Measurements from ENCODE around the gene PRR12. TPM values are rescaled to one million over a fixed set of nuclear protein-coding genes. Genes with fewer than 3 reads are reported as not detected.

The PRR12 gene
- total RNA-seq, 1 donor from 2014 or later = 42.7 TPM

DNA sequence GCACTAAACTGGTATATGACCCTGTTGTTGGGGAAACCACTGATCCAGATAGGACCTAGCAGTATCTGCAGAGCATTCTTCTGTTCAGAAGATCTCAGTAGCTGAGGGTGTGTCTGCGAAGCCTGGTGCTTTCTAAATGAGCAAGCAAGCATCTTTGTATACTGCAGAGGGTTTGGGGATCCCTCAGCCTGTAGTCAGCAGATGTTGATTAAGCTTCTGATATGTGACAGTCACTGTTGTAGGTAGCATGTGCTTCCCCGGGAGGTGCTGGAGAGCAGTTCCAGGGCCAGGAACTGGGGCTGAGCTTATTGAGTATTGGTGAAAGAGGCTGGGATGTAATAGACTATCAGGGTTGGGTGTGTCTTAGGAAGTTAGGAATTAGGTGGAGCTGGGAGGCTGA, 52.5 kb downstream of the PRR12 start:
- DNase-seq (ENCODE audit: low spot score) = no peak

- DNase-seq (ENCODE audit: low spot score) = no peak
These were observed 54.6 kb downstream of the PRR12 start for GRCh38 chr19:49645592-49645991.

GRCh38 chr19:49645995-49646394, 55.0 kb downstream of the PRR12 start:
- no peak for DNase-seq (ENCODE audit: low spot score)

GRCh38 chr19:49646586-49646985, 55.6 kb downstream of the PRR12 start:
- no peak for DNase-seq (ENCODE audit: low spot score)

- DNase-seq (ENCODE audit: low spot score) = no peak
These were observed 60.2 kb downstream of the PRR12 start for GRCh38 chr19:49651029-49651819.

DNA sequence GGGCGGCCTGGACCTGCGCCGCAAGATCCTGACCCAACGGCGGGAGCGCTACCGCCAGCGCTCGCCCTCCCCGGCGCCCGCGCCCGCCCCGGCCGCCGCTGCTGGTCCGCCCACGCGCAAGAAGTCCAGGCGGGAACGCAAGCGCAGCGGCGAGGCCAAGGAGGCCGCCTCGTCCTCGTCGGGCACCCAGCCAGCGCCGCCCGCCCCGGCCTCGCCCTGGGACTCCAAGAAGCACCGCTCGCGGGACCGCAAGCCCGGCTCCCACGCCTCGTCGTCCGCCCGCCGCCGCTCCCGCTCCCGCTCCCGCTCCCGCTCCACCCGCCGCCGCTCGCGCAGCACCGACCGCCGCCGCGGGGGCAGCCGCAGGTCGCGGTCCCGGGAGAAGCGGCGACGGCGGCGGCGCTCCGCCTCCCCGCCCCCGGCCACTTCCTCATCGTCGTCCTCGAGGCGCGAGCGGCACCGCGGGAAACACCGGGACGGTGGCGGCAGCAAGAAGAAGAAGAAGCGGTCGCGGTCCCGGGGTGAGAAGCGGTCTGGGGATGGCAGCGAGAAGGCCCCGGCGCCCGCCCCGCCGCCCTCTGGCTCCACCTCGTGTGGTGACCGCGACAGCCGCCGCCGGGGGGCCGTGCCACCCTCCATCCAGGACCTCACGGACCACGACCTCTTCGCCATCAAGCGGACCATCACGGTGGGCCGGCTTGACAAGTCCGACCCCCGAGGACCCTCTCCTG, 61.0 kb downstream of the PRR12 start:
- DNase-seq (ENCODE audit: low spot score) = no peak

DNA sequence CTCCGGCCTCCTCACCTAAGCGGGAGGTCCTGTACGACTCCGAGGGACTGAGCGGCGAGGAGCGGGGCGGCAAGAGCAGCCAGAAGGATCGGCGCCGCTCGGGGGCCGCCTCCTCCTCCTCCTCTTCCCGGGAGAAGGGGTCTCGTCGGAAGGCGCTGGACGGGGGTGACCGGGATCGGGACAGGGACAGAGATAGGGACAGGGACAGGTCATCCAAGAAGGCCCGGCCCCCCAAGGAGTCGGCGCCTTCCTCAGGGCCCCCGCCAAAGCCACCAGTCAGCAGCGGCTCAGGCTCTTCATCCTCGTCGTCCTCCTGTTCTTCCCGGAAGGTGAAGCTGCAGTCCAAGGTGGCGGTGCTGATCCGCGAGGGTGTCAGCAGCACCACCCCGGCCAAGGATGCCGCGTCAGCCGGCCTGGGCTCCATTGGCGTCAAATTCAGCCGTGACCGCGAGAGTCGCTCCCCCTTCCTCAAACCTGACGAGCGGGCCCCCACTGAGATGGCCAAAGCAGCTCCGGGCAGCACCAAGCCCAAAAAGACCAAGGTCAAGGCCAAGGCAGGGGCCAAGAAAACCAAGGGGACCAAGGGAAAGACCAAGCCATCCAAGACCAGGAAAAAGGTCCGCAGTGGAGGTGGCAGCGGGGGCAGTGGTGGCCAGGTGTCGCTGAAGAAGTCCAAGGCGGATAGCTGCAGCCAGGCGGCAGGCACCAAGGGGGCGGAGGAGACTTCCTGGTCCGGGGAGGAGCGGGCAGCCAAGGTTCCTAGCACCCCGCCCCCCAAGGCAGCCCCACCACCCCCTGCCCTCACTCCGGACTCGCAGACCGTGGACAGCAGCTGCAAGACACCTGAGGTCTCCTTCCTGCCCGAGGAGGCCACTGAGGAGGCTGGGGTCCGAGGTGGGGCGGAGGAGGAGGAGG, 61.8 kb downstream of the PRR12 start:
- DNase-seq (ENCODE audit: low spot score) = no peak

DNA sequence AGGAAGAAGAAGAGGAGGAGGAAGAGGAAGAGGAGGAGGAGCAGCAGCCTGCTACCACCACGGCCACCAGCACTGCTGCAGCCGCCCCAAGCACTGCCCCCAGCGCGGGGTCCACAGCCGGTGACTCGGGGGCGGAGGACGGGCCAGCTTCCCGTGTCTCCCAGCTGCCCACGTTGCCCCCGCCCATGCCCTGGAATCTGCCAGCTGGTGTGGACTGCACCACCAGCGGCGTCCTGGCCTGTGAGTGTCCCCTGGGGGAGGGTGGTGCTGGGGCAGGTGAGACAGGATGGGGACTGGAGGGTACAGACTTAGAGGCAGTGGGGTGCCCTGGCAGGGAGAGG, 62.5 kb downstream of the PRR12 start:
- no peak for DNase-seq (ENCODE audit: low spot score)

- no peak for DNase-seq (ENCODE audit: low spot score)
These were observed 63.6 kb downstream of the PRR12 start for GRCh38 chr19:49654581-49654980.

GRCh38 chr19:49655570-49656455, 64.8 kb downstream of the PRR12 start:
- DNase-seq (ENCODE audit: low spot score) = no peak

DNA sequence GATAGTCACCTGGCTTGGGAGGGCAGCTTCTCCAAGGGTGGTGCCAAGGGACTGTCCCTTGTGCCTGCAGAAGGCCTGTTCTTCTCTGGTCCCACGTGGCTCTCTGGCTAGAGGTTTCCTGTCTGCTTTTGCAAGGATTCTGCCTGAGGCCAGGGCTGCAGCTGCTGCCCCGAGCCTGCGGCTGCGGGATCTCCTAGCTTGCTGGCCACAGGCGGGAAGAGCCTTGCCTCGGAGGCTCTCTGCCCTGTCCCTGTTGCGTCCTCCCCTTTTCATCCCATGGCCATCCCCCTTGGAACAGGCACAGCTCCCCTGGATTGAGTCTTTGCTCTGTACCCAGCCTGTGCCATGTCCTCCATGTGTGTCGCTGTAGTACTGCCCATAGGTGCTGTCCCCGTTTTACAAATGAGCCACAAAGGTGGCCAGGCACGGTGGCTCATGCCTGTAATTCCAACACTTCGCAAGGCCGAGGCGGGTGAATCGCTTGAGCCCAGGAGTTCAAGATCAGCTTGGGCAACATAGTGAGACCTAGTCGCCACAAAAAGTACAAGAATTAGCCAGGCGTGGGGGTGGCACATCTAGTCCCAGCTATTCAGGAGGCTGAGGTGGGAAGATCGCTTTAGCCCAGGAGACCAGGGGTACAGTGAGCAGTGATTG, 65.6 kb downstream of the PRR12 start:
- DNase-seq (ENCODE audit: low spot score) = no peak

GRCh38 chr19:49657493-49658138, 66.6 kb downstream of the PRR12 start:
- DNase-seq (ENCODE audit: low spot score) = no peak

GRCh38 chr19:49658139-49658517, 67.1 kb downstream of the PRR12 start:
- DNase-seq (ENCODE audit: low spot score) = no peak

DNA sequence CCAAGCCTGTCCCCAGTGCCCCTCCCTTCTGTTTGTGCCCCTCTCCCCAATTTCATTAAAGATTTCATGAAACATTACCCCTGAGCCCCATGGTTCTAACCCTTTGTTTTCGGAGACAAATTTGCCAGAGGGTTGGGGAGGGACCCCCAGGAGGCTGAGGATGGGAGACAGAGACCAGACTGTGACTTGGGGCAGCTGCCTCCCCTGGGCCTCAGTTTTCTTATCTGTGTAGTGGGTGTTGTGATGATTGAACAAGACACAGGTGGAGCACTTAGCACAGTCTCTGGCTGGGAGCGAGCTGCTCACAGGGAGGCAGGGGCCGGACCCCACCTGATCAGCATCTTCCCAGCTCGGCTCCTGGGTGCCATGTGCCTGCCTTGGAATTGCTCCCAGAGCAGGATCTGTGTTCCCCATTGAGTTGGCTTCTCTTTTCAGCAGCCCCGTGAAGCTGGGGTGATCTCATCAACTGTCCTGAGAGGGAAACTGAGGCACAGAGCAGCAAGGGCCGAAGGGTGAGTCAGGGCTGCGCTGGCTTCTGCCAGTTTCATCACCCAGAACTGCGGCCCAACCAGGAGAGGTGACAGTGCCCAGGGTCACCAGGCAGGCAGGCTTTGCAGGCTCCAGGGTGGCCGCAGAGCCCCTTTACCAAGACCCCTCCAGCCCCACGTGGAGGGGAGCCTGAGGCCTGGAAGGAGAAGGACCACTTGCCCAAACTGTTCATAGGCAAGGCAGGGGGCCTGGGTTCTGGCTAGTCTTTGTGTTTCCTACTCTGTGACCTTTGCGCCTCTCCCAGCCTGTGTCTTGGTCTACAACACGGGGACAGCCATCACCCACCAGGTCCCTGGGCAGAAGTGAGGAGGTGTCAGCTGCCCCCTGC, 67.8 kb downstream of the PRR12 start:
- DNase-seq (ENCODE audit: low spot score) = no peak

GRCh38 chr19:49660338-49660961, 69.5 kb downstream of the PRR12 start:
- DNase-seq (ENCODE audit: low spot score) = no peak

DNA sequence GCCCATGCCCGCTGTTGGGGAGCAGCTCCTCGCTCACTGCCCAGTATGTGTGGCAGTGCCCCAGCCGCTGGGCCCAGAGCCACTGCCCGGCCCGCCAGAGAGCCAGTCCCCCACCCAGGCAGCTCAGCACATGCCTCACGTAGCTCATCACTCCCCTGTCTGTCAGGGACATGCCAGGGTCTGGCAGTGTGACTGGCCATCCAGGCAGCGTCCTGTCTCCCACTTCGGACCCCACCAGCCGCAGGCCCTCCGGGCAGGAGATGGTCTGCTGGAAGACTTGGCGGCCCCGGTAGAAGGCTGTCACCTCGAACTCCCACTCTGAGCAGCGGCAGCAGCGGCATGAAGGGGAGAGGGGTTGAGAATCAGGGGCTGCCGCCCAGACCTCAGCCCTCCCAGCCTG, 71.0 kb downstream of the PRR12 start:
- DNase-seq (ENCODE audit: low spot score) = no peak

- no peak for DNase-seq (ENCODE audit: low spot score)
These were observed 72.2 kb downstream of the PRR12 start for GRCh38 chr19:49663224-49663623.

- DNase-seq (ENCODE audit: low spot score) = peak; percentile 89
These were observed 73.4 kb downstream of the PRR12 start for GRCh38 chr19:49664171-49665035.

Data from mucosa of gallbladder (tissue), 1 donor.